VCaP (cell line): ENCODE measurements around the gene SRC.

Experiments
- H3K27ac ChIP-seq: fragments of 450-650 bp; 2 replicates; pipeline ENCODE4 v1.5.1; 2017
- CTCF ChIP-seq: fragments of 450-650 bp; conservative IDR thresholded peaks from 2 replicates; pipeline ENCODE4 v1.5.1; 2017; ENCODE audit warnings: mild to moderate bottlenecking, moderate library complexity

SRC gene

GRCh38 chr20:37401282-37401929, 55.5 kb downstream of the SRC start:
- no peak for TF ChIP-seq CTCF

GRCh38 chr20:37401930-37402675, 56.2 kb downstream of the SRC start:
- H3K27ac ChIP-seq, result no peak overlapping the region
- TF ChIP-seq CTCF, result no peak

More at GRCh38 chr20:37401282-37401929, 55.5 kb downstream of the SRC start:
- H3K27ac ChIP-seq, result no peak overlapping the region

GRCh38 chr20:37403107-37404033, 57.4 kb downstream of the SRC start:
- no peak overlapping the region for H3K27ac ChIP-seq
- TF ChIP-seq CTCF, result no peak

- no peak for TF ChIP-seq CTCF
- no peak overlapping the region for H3K27ac ChIP-seq
Observed at GRCh38 chr20:37404461-37404890, 58.5 kb downstream of the SRC start.

- TF ChIP-seq CTCF, result no peak
- H3K27ac ChIP-seq, result peak overlapping the region; percentile 77
Observed at GRCh38 chr20:37405351-37405897, 59.5 kb downstream of the SRC start.

- no peak for TF ChIP-seq CTCF
- H3K27ac ChIP-seq, result peak overlapping the region; percentile 77
Observed at GRCh38 chr20:37406010-37406998, 60.4 kb downstream of the SRC start.
